HepG2 (cell line): ENCODE data around the gene ASH1L. TPM values are rescaled to one million over a fixed set of nuclear protein-coding genes. Genes with fewer than 3 reads are reported as not detected.

Source experiments
- CCDC6 ChIP-seq: sonication (generic); formaldehyde crosslinking; IDR thresholded peaks from 2 replicates; pipeline ENCODE4 v1.8.1; 2022; ENCODE audit warnings: mild to moderate bottlenecking, missing genetic modification reagents, moderate library complexity
- CTCF ChIP-seq: sonication (generic); formaldehyde crosslinking; IDR thresholded peaks from 2 replicates; pipeline ENCODE4 v1.5.0; 2020; ENCODE audit warnings: mild to moderate bottlenecking, missing genetic modification reagents, moderate library complexity
- ESRRA ChIP-seq: sonication (generic); formaldehyde crosslinking; IDR thresholded peaks from 2 replicates; pipeline ENCODE4 v1.5.1; 2020; ENCODE audit warnings: mild to moderate bottlenecking, low read depth, missing genetic modification reagents
- FOXM1 ChIP-seq: sonication (generic); formaldehyde crosslinking; IDR thresholded peaks from 2 replicates; pipeline ENCODE4 v1.5.0; 2020; ENCODE audit warnings: missing genetic modification reagents
- HMGXB3 ChIP-seq: sonication (generic); formaldehyde crosslinking; IDR thresholded peaks from 2 replicates; pipeline ENCODE4 v1.4.0; 2020; ENCODE audit warnings: missing genetic modification reagents, borderline replicate concordance
- IKZF5 ChIP-seq: IDR thresholded peaks from 2 replicates; pipeline ENCODE4 v1.6.1; 2018; ENCODE audit warnings: missing genetic modification reagents, mild to moderate bottlenecking, missing compliant biosample characterization
- NR2F6 ChIP-seq, 2 experiments: IDR thresholded peaks; 2 replicates each; pipeline ENCODE4 v1.6.1; 2016; ENCODE audit warnings: antibody characterized with exemption in 1 of 2, mild to moderate bottlenecking in 1 of 2
- PBX3 ChIP-seq: sonication (generic); formaldehyde crosslinking; IDR thresholded peaks from 2 replicates; pipeline ENCODE4 v1.8.1; 2023; ENCODE audit warnings: missing genetic modification reagents, inconsistent platforms, borderline replicate concordance
- PRDM15 ChIP-seq: sonication (generic); formaldehyde crosslinking; IDR thresholded peaks from 2 replicates; pipeline ENCODE4 v1.4.0; 2020; ENCODE audit warnings: missing genetic modification reagents
- ZBTB37 ChIP-seq: sonication (generic); formaldehyde crosslinking; IDR thresholded peaks from 2 replicates; pipeline ENCODE4 v1.4.0; 2020; ENCODE audit warnings: mild to moderate bottlenecking, missing genetic modification reagents
- ZFP82 ChIP-seq: sonication (generic); formaldehyde crosslinking; IDR thresholded peaks from 2 replicates; pipeline ENCODE4 v1.5.1; 2020; ENCODE audit warnings: mild to moderate bottlenecking, missing genetic modification reagents, borderline replicate concordance
- ZNF30 ChIP-seq: sonication (generic); formaldehyde crosslinking; IDR thresholded peaks from 2 replicates; pipeline ENCODE4 v1.5.0; 2020; ENCODE audit warnings: mild to moderate bottlenecking, missing genetic modification reagents
- ZNF484 ChIP-seq: sonication (generic); formaldehyde crosslinking; IDR thresholded peaks from 2 replicates; pipeline ENCODE4 v1.5.1; 2020; ENCODE audit warnings: mild to moderate bottlenecking, low read depth, missing genetic modification reagents, borderline replicate concordance
- ZNF496 ChIP-seq: sonication (generic); formaldehyde crosslinking; IDR thresholded peaks from 2 replicates; pipeline ENCODE4 v1.8.1; 2023; ENCODE audit warnings: mild to moderate bottlenecking, moderate library complexity, missing genetic modification reagents; ENCODE audit not compliant: insufficient replicate concordance
- ZNF761 ChIP-seq: sonication (generic); formaldehyde crosslinking; conservative IDR thresholded peaks from 2 replicates; pipeline ENCODE4 v1.4.0; 2020; ENCODE audit warnings: mild to moderate bottlenecking, missing genetic modification reagents
- polyA plus RNA-seq, 8 experiments: library from polyadenylated mRNA; depleted of rRNA in 3 of 8; stranded (reverse) in 7 of 8; unstranded in 1 of 8; fragments of >200 nt; fragmentation: Illumina TruSeq in 4 of 8; extraction: Trizol in 4 of 8; gene quantifications; 2 replicates each; pipeline versions ENCODE4 v1.2.1 to v1.2.3, GENCODE V29; 2011 to 2016; ENCODE audit warnings: low read depth in 4 of 8, missing spikeins in 1 of 8, mixed read lengths in 1 of 8; ENCODE audit not compliant: insufficient read depth in 1 of 8
- total RNA-seq, 5 experiments: library from RNA; depleted of rRNA; stranded (reverse); fragments of >200 nt; fragmentation: Illumina TruSeq; extraction: Trizol; gene quantifications; 2 replicates each; pipeline ENCODE4 v1.2.3, GENCODE V29; 2016; ENCODE audit warnings: low read depth in 1 of 5

ASH1L gene
- total and polyA plus RNA-seq, 2 of the 13 experiments (the other 11 are each of a cell fraction or from before 2014, with no cell fraction given) = 10.2 to 15.3 TPM

- TF ChIP-seq ZFP82 (CRISPR knock-in tag) (no peak), IKZF5 (CRISPR knock-in tag) (no peak), PRDM15 (CRISPR knock-in tag) (no peak), ZNF496 (CRISPR knock-in tag) (no peak), HMGXB3 (no peak), ZNF484 (no peak), ZNF761 (no peak), NR2F6 (IDR thresholded peaks at IDR 0.05) (peak; percentile 51), NR2F6 (CRISPR knock-in tag; IDR thresholded peaks at IDR 0.05) (peak; percentile 59; the same call in 1 of the 2 replicates), CCDC6 (CRISPR knock-in tag) (no peak), ZBTB37 (CRISPR knock-in tag) (no peak), FOXM1 (CRISPR knock-in tag) (no peak), CTCF (no peak), ZNF30 (no peak), PBX3 (CRISPR knock-in tag) (no peak), ESRRA (CRISPR knock-in tag) (peak; percentile 42; the same call in 1 of the 2 replicates)
Measured at GRCh38 chr1:155286544-155286943, 276.1 kb downstream of the ASH1L start (continued).
